8988T (cell line): ENCODE data around the gene LRRC52.
"Not testable (repeated sequence)": the region's sequence is repeated elsewhere in the genome, so short reads cannot be mapped to it uniquely, and the experiment has no call there.

Source experiments
- DNase-seq: peaks from one replicate; pipeline ENCODE4 v3.0.0; 2011

LRRC52 gene

DNA sequence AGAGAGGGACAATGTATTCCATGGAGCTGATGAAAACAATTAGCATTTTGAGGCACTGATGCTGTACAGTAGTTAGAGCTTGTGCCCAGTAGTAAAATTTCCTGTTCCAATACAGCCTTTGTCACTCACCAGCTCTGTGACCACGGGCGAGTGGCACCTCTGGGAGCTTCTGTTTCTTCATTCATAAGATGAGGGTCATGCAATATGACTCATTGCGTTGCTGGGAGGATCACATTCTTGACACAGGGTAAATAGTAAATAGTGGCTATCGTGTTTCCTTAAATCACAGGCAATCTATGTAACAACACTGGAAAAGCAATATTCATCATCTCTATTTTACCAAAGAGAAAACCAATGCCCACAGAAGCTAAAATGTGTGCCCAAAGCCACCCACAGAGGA lies 4.5 kb upstream of the LRRC52 start:
- DNase-seq: no peak

DNA sequence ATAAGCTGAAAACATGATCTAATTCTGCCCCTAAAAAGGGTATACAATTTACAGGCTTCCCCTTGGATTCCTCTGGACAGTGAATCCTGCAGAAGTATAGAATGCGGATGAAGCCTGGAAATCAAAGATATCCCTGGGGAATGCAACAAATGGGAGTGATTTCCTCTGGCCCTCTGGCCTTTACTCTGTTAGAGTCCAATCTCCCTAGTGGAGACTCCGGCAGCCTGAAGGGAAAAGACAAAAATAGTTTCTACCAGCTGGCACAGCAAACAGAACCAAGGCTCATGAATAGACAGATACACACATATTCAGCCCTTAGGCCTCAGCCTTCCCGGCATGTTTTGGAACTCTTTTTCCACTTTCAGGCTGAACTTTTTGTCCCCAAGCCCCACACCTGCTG lies 3.9 kb upstream of the LRRC52 start:
- DNase-seq: no peak

DNA sequence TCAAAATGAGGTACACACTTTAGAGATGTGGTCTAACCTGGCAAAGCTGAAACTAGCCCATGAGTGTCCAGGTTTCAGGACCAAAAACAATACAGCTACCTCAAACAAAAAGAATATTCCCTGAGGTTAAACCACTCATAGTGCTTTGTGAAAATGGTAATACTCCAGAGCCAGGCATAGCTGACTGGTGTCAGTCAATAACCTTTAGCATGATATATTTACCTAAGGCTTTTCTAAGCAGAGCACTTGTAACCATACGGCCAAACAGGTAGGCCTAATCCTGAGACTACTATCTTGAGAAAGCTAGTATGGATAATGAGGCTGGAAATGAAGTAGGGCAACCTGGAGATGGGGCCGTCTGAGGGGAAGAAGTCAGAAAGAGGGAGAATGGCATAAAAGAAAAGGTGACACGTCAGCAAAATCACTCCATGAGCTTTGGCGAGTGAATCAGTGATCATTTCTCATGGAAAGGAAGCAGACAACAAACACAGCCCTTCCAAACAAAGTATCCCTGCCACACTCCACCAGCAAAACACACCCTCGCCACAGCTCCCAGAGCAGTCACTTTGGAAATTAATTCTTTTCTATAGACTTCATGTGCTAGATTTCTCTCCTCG lies 1.7 kb upstream of the LRRC52 start:
- no peak for DNase-seq

DNA sequence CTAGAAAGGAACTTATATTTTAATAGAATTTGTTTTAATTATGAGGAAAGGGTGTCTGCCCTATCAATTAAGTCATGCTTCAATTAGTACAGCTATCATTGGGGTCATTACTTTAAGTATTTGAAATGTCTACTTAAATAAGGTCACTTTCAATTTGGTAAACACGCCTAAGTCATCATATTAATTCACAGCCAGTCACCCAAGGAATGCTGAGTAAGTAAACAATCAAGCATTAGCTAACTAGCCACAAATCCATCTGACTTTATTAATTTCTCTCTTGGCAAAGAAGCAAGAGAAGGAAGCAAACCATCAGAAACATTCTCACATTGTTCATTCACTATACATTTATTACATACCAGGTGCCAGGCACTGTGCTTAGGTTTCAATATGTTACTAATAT lies 1.2 kb upstream of the LRRC52 start:
- DNase-seq: no peak

DNA sequence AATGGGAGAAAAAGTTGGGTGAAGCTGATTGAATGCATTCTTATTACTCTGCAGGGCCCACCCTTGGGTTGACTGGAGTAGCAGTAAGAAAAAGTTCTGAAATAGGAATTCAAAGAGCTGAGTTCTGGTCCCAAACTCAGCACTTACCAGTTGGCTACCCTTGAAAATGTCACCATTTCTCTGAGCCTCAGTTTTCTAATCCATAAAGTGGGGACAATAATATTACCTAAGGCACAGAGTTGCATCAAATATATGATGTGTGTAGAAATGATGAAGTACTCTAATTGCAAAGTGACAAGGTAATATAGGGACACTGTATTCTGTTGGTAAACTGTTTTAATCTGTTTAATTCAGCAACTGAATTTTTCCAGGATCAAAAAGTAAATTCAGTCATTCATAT lies 1.2 kb downstream of the LRRC52 start:
- DNase-seq: no peak

DNA sequence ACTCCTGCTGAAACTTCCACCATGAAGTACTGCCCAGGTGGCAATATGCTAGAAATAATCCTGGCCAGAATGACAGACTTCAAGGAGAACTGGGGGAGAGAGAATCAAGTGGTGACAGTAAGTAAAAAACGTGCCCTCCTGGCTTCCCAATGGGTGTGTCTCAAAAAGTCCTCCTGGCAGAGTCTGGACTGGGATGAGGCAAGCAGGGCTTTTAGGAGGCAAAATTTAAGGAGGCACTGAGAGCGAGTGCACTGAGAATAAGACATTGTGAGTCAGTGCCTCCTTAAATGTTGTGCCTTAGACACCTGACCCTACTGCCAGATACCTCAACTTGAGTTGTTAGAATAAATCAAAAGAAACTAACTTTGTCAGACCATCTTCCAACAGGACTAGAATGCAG lies 2.2 kb downstream of the LRRC52 start:
- no peak for DNase-seq

DNA sequence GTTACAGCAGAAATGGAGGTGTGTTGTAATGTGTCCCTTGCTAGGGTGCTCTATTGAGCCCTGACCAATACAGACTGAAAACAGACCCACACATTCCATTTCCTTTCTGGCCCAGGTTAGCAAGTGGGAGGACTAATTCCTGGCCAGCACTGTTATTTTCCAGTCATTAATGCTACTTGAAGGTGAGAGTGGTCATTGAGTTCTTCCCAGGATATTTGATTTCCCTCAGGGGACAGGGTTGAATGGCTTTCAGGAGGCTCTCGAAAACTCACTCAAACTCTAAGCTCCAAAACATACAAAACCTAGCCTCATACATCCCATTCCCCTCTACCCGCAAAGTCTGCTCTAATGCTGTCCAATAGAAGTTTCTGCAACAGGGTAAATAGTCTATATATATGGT lies 6.2 kb downstream of the LRRC52 start:
- no peak for DNase-seq

DNA sequence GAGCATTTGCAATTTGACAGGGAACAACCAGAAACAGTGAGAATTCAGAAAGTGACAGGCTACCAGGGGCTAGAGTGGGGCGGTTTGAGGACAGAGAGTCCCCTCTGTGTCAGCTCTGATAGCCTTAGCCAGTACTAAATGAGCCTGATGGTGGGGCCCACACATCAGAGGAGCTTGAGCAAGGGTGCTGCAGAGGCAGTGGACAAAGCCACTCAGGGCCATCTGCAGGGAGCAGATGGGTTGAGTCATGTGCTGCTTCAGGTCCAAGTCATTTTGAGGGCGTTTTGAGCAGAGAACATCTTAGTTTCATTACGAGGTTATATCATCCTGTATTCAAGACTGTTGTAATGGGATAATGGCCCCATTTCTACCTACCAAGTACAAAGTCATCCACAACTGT lies 7.7 kb downstream of the LRRC52 start:
- no peak for DNase-seq

DNA sequence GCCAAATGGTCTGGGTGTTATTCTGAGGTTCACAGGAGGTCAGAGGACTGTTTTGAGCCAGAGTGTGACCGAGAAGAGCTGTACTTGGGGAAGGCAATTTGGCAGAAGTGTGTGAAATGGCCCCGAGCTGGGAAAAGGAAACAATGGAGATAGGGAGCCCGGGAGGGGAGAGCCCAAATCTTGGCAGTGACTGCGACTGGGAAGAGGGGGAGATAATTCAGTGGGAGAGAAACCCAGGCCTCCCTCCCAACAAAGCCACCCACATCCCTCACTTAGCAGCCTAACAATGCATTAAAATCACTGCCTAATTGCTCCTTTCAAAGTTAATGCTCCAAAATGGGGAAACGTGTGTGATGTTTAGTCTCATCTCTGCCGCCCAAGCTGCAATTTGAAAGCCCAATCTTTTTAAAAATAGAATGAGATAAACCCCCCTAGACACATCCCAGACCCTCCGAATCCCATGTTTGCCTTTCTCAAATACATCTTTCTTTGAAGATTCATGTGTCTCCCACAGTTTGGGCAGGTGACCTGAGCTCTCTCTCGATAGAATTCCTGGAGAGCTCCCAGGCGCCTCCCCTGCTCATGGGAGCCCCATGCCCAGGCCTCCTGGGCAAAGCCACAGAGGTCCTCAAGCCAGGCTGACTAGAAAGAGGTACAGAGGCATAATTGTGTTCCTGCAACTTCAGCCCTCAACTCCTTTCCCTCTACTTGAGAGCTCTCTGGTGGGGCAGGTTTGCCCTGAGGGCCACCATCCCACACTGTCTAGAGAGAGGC lies 17.3 kb downstream of the LRRC52 start:
- DNase-seq: no peak

DNA sequence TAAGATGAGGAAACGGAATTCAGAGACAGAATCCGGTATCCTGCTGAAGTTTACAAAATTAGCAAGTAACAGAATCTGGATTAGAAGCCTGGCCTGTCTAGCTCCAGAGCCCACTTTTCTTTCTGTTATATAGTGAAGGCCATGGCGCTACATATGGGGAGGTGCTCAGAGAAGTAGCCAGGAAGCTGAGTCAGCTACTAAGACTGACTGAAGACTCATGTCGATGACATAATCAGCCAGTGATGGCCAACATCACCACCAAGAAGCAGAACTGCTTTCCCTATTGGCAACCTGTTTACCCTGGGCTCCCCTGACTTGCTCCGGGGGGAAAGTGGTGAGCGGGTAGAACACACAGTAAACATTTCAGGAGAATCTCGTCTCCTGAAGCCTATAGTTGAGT lies 18.8 kb downstream of the LRRC52 start:
- no peak for DNase-seq

DNA sequence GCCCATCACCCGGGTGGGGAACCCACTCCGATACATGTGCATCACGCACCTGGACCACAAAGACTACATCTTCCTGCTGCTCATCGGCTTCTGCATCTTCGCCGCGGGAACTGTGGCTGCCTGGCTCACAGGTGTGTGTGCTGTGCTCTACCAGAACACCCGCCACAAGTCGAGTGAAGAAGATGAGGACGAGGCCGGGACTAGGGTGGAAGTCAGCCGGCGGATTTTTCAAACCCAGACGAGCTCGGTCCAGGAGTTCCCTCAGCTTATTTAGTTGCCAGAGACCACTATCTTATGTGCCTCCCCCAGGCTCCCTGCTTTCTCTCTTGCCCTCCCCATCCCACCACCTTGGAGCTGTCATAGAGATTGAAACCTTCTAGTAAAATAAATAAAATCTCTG lies 19.8 kb downstream of the LRRC52 start:
- no peak for DNase-seq

DNA sequence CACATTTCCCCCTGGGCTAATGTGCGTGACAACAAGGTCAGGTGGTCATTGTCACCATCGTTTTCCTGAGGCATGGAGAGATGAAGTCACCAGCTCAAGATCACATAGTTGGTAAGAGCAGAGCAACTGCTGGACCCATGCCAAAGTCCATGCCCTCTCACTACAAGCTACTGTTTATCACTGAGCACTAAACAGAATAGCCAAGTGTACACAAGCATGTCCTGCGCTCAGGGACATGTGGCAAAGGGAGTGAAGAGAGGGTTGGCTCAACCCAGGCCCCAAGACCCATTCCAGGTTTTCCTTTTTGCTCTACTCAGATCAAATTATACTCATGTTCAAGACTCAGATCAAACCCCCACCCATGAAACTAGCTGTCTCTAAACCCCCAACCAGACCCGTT lies 20.8 kb downstream of the LRRC52 start:
- DNase-seq: no peak

DNA sequence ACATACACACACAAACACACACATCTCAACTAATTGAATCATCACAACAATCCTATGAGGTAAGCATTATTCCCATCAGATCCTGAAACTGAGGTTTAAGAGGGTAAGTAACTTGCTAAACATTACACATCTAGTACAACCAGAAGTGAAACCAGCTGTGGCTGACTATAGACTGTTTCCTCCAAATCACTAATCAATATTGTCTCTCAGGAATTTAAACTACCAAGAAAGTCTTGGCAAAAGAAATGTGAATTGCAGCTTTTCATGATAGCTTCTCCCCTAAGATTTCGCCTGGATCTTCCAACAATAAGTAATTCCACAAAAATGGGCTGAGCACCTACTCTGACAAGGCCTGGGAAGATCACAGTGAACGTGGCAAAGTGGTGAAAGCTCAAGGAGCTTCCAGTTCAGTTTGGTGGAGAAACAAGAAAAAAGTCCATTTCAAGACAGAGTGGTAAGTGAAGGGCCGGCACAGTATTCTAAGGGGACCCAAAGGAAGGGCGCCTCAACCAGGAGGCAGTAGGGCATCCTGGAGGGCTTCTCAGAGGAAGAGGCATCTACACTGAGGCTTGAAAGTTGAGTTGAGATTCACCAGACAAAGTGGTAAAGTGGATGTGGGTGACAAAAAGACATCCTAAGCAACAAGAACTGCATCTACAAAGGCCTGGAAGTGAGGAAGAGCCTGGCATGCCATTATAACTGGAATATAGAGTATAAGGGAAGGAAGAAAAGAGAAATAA lies 22.1 kb downstream of the LRRC52 start:
- DNase-seq: no peak

DNA sequence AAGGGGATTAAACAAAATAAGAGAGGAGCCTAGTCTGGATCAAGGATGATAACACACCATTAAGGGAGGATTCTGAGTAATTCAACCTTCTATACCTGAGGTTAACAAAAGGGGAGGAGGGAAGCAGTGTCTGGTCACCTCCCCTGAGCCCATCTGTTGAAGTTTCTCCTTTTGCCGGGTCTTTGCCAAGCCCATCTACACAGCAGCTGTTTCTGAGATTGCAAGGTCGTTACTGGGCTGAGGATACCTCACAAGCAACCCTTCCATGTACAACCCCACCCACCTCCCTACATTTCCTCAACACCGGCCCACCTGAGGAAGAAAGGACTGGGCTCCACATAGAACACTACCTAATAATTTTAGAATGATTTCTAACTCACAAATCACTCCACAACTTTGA lies 26.3 kb downstream of the LRRC52 start:
- DNase-seq: no peak

DNA sequence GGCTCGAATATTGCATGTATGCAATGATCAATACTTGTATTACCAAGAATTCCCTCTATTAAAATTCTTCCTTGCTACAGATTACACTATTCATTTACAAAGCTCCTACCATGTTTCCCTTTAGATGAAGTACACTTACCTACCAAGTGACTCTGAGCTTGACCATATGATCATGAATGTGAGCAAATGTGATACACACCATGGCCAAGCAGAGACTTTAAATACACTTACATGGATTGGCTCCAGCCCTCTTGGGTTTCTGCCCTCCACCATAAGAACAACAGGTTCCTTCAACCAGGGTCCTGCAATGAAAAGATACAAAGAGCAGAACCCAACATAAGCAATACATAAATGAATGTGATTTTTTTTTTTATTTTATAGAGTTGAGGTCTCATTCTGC lies 30.0 kb downstream of the LRRC52 start:
- no peak for DNase-seq

DNA sequence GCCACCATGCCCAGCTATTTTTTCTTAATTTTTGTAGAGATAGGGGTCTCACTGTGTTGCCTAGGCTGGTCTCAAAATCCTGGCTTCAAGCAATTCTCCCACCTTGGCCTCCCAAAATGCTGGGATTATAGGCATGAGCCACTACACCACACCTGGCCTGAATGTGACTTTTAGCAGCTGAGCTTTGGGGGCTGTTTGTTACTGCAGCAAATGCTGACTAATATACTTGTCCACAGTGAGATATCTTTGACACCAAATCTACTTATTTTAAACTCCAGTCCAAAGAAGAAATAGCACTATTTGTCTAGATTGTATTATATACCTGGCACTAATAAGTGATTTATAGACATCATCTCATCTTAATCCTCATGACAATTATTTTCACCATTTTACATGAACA lies 30.5 kb downstream of the LRRC52 start:
- DNase-seq: no peak

DNA sequence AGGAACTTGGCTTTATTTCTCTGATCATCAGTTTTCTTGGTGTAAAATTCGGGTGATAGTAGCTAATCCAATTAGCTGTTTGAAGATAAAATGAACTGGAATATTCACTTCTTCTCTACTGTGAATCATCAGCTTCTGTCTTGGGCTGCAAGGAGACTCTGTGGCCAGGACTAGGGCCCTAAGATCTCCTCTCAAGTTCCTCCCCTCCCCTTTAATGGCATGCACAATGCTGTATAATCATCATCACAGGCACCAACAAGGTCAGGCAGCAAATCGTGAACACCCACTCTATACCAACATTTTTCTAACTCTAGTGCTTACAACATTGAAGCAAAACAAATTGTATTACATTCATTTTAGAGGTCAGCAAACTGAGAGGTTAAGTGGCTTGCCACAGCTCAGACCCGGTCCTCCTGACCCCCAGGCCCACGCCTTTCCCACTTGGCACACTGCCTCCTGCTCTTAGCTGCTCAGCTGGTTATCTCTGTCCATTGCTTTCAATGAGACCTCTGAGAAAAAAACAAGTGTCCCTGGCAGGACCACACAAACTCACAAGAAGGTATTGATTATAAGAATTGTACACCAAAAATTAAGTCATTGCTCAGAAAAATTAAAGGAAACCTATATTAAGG lies 31.8 kb downstream of the LRRC52 start:
- no peak for DNase-seq

DNA sequence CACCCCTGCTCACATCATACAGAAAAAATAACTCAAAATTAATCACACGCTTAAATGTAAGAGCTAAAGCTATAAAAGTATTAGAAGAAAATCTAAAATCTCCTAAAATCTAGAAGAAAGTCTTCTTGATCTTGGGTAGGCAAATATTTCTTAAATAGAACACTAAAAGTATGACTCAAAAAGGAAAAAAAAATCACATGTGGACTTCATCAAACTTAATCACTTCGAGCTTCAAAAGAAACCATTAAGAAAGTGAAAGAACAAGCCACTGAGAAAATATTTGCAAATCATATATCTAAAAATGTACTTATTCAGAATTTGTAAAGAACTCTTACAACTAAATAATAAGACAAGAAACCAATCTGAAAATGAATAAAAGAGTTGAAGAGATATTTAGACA lies 32.7 kb downstream of the LRRC52 start:
- DNase-seq: no peak

DNA sequence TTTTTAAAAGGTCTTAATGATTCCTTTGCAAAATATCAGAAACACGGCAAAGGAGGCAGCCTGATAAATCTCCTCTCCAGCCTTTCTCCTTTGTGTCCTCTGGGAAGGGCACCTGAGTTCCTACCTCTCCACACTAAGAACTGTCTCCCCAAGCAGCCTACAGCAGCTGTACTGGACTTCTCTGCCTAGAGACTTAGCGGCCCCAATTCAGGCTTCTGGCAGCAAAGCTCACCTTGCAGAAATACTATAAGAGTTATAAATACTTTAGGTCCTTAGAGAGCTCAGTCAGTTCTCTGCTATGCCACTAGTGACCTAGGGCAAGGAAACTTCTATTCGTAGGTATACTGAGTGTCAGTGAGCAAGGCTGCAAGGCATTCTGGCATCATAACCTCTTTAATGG lies 33.9 kb downstream of the LRRC52 start:
- DNase-seq: no peak

DNA sequence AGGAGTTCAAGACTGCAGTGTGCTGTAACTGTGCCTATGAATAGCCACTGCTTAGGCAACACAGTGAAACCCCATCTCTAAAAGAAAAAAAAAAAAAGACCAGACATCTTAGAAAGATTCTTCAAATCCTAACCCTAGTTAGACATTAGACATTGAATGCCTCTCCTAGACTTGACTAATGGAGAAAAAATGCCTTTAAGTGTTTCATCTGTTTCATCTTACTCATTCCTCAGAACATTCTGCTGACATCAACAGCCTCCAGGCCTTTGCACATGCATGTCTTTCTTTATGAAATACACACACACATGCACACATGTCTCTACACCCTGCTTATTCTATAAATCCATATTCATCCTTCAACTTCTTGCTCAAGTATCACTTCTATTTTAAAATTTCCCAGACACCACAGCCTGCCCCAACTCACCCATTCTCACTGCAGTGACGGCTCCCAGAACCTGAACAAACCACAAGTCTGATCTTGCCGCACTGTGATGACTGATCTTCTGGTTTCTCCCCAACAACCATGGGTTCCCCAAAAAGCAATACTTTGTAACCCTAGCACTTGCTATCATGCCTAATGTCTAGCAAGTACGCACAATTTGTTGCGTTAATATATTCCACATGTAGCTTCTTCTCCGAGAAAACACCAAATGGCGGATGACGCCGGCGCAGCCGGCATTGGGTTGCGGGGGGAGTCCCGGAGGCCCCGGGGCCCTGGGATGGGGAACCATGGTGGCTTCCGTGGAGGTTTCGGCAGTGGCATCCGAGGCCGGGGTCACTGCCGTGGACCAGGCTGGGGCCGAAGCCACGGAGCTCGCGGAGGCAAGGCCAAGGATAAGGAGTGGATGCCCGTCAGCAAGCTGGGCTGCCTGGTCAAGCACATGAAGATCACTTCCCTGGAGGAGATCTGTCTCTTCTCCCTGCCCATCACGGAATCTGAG lies 37.4 kb downstream of the LRRC52 start:
- no peak for DNase-seq

DNA sequence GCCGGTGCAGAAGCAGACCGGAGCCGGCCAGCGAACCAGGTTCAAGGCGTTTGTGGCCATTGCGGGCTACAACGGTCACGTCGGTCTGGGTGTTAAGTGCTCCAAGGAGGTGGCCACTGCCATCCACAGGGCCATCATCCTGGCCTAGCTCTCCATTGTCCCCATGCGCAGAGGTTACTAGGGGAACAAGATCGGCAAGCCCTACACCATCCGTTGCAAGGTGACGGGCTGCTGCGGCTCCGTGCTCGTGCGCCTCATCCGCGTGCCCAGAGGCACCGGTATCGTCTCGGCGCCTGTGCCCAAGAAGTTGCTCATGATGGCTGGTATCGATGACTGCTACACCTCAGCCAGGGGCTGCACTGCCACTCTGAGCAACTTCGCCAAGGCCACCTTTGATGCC lies 38.1 kb downstream of the LRRC52 start:
- no peak for DNase-seq

DNA sequence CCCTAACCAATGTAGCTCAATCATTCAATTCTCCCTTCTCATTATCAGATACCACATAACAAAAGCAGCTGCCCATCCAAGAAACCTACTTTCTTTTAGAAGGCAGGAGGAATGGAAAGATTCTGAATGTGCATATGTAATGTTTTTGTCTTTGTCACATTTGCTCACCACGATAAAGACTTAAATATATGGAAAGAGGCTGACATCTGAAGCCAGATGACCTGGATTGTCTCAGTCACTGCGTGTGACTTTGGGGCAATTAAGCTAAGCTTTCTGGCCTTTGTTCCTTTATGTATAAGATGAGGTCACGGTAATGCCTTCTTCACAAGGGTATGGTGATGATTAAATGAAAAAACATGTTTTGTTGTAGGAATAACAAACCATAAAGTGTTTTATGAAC lies 42.6 kb downstream of the LRRC52 start:
- DNase-seq: no peak

DNA sequence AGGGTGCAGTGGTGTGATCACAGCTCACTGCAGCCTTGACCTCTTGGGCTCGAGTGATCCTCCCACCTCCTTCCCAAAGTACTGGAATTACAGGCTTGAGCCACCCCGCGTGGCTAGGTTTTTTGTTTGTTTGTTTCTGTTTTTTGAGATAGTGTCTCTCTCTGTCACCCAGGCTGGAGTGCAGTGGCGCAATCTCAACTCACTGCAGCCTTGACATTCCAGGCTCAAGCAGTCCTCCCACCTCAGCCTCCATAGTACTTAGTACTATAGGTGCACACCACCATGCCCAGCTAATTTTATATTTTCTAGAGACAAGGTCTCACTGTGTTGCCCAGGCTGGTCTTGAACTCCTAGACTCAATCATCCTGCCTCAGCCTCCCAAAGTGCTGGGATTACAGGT lies 47.6 kb downstream of the LRRC52 start:
- DNase-seq: not testable (repeated sequence)
